GM18498 (cell line): ENCODE results near the gene SUFU.
"Not testable (repeated sequence)": the region's sequence is repeated elsewhere in the genome, so short reads cannot be mapped to it uniquely, and the experiment has no call there.

ENCODE experiments used
- ATAC-seq: cut with Tn5 transposase; IDR thresholded peaks from one replicate; pipeline ENCODE4 v1.9.1; 2021; ENCODE audit warnings: mild to moderate bottlenecking, moderate library complexity; ENCODE audit not compliant: unreplicated experiment

SUFU gene

DNA sequence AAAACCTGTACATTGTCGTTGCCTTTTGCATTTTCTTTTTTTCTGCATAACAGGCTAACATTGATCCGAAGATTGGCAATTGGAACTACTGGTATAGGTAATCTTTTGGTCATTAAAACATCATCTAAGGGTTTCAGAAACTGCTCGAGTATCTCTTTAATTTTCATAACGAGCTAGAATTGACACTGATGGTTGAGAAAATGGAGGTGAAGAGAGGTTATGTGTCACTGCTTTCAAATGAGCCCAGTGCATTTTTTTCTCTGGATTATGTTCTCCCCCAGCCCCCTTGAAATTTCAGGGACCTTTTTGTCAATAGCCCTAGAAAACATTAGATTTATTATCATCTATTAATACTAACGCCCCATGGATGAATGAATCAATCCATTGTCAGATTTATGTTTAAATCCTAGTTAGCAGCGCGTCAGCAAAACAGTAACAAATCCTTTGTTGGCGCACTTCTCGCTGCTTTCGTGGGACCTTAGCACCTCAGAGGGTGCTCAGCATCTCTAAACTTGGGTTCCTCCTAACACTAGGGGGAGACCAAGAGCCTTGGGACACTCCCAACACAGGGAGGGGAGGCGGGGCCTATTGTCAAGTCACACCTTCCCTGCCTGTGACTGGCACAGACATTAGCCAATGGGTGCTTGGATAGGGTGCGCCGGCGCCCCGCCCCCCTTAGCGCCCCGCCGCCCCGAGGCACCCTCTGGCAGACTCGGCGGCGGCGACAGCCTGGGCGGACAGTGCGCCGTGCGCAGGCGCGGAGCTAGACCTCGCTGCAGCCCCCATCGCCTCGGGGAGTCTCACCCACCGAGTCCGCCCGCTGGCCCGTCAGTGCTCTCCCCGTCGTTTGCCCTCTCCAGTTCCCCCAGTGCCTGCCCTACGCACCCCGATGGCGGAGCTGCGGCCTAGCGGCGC, at the start of gene SUFU:
TSS of gene SUFU (plus strand) at position 709 of the 915 bp plus-strand sequence. CDS start at position 890, 181 bp downstream.
- peak; percentile 63 for ATAC-seq

DNA sequence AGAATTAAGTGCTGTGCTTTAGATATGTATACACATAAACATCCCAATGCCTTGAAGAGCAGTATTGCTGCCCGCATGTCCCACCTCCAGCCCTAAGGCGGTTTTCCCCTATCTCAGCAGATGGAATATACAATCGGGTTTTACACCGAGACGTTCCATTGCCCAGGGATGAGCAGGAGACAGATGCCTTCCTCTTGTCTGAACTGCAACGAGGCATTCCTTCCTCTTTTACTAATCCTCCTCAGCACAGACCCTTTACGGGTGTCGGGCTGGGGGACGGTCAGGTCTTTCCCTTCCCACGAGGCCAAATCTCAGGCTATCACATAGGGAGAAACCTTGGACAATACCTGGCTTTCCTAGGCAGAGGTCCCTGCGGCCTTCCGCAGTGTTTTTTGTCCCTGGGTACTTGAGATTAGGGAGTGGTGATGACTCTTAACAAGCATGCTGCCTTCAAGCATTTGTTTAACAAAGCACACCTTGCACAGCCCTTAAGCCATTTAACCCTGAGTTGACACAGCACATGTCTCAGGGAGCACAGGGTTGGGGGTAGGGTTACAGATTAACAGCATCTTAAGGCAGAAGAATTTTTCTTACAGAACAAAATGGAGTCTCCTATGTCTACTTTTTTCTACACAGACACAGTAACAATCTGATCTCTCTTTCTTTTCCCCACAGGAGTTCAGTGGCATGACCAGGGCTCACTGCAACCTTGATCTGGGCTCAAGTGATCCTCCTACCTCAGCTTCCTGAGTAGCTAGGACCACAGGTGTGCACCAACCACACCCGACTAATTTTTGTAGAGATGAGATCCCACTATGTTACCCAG, 48.9 kb upstream of the SUFU start:
- ATAC-seq: not testable (repeated sequence)

DNA sequence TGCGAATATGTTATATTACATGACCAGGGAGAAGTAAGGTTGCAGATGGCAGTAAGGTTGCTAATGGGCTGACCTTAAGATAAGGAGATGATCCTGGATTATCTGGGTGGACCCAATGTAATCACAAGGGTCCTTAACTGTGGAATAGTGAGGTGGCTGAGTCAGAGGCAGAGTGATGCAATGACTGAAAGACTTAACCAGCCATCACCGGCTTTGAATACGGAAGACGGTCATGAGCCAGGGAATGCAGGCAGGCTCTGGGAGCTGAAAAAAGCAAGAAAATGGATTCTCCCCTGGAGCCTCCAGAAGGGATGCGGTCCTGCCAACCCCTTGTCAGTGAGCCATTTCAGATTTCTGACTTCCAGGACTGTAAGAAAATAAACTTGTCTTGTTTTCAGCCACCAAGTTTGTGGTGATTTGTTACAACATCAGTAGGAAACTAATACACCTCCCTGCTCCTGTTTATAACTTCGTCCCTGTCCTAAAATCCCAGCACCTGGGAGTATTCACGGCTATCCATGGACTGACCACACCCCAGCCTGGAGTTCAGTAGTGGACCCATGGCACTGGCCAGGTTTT, 47.8 kb upstream of the SUFU start:
- ATAC-seq: no peak

DNA sequence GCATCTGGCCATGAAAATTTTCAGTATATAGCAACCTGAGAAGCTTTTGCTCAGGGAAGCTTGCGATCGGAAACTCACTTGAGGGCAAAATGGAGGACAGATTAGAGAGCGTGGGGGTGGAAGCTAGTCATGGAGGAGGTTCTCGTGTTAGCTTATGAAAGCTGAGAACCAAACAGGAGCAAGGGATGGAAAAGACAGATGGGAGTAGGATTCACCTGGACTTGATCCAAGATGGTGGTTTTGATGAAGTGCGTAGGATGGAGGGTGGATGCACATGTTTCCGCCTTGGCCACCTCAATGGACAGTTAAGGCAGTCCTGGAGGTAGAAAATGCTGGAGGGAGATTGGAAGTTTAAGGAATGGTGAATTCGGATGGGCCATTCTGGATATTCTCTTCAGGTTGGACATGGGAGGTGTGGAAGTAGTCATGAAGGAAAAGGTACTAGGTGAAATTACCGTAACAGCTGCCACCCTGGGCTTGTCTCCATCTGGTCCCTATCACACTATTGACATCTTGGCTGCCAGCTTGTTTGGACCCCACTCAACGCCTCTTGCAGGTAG, 46.1 kb upstream of the SUFU start:
- ATAC-seq: no peak

- no peak for ATAC-seq
Observed at GRCh38 chr10:102458656-102459055, 45.1 kb upstream of the SUFU start.

DNA sequence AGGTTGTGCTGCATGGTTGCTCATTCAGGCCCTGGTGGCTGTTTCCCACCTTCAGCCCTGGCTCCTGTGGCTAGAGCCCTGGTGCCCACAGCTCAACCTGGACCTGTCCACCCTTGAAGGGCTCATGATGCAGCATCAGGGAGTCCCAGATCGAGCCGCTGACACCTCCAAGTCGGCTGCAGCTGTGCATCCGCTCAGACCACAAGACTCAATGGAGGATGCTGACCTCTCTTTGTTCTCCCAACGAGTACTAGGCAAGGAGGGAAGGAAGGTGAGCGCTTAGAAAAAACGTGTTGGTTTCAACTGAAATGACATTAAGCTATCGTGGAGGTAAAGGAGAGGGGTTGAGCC, 43.0 kb upstream of the SUFU start:
- peak; percentile 27 for ATAC-seq

- peak; percentile 92 for ATAC-seq
Observed at GRCh38 chr10:102461187-102462054, 42.4 kb upstream of the SUFU start.

DNA sequence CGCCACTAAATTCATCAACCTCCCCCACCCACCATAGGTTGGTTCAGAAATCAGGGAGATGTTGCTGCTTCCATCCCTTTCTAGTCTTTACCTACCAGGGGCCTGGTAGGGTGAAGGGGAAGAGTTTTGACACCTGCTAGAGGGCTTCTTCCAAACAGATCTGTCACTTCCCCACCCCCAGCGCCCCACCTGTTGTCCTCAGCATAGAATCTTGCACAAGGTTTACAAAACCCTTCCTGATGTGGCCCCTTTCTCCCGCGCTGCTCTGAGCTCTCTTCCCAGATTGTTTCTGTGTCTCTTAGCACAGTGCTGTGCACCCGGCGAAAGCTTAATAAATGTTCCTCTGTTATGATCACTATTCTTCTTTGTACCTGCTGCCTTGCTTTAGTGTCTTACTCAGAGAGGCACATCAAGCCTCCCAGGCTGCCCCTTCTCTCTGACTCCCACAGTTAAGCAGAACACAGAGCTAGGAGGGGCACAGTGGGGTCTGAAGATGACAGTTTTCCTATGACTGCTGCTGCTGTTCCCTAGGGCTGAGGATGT, 41.2 kb upstream of the SUFU start:
- no peak for ATAC-seq

DNA sequence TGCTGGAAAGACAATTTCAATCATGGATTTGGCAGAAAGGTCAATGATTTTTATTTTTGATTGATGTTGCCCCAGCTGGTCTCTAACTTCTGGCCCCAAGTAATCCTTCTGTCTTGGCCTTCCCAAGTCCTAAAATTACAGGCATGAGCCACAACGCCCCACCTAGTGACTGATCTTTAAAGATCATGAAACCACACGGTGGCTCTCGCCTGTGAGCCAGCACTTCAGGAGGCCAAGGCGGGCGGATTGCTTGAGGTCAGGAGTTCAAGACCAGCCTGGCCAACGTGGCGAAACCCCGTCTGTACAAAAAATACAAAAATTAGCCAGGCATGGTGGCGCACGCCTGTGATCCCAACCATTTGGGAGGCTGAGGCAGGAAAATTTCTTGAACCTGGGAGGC, 39.8 kb upstream of the SUFU start:
- ATAC-seq: no peak

DNA sequence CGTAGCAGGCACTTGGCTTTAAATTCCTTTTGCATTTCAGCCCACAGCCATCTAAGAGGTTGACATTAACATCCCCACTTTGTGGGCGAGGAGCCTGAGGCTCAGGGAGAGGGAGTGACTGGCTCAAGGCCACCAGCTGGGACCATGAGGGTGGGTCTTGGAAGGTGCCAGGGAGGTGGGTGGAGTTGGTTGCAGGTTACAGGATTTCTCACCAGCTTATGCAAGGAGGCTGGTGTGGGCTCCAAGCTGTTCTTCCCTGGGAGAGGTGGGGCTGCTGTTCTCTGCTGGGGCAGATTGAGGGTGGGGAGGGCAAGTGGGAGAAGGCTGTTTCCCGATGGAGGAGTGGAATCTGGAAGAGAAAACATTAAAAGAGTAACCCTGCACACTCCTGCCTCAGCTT, 38.3 kb upstream of the SUFU start:
- ATAC-seq: no peak

- no peak for ATAC-seq
Observed at GRCh38 chr10:102467318-102467717, 36.5 kb upstream of the SUFU start.

DNA sequence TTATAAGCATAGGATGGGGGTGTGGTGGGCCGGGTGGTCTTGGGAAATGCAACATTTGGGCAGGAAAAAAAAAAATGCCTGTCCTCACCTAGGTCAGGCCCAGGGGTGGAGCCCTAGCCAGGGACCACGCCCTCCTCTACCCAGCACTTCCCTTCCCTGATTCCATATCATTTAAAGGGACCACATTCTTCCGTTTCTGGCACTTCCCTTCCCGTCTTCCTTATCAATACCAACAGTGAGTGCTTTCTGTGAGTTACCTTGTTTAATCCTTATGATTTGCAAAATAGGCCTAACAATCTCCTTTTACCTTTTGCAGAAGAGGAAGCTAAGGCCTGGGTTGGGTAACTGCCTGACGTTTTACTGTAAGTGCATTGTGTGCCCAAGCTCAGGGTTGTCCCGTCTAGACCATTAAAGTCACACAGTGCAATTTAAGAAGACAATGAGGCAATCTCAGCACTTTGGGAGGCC, 35.8 kb upstream of the SUFU start:
- no peak for ATAC-seq

- ATAC-seq: no peak
Observed at GRCh38 chr10:102468683-102469082, 35.1 kb upstream of the SUFU start.

DNA sequence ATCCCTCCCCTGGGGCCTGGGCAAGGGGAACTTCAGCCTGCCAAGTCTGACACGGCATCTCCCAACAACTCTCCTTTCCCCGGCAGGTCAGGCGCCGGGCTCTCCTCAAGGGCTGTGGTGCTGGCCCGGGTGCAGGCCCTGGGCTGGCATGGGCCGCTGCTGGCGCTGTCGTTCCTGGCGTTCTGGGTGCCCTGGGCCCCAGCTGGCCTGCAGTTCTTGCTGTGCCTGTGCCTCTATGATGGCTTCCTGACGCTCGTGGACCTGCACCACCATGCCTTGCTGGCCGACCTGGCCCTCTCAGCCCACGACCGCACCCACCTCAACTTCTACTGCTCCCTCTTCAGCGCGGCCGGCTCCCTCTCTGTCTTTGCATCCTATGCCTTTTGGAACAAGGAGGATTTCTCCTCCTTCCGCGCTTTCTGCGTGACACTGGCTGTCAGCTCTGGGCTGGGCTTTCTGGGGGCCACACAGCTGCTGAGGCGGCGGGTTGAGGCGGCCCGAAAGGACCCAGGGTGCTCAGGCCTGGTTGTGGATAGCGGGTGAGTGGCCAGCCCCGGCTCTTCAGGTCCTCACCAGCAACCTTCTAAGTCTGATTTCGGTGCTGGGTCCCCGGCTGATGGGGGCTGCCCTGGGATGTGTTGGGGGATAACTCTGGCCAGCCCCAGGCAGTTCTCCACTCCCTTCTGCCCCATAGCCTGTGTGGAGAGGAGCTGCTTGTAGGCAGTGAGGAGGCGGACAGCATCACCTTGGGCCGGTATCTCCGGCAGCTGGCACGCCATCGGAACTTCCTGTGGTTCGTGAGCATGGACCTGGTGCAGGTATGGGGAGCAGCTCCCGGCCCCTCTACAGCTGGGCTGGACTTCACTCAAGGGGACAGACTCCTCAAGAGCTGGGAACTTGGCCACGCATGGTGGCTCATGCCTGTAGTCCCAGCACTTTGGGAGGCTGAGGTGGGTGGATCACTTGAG, 32.9 kb upstream of the SUFU start:
- ATAC-seq: no peak

GRCh38 chr10:102473445-102474331, 30.1 kb upstream of the SUFU start:
- no peak for ATAC-seq

- ATAC-seq: no peak
Observed at GRCh38 chr10:102475451-102476040, 28.2 kb upstream of the SUFU start.

GRCh38 chr10:102476466-102477141, 27.2 kb upstream of the SUFU start:
- ATAC-seq: no peak
